NCI-H748 (cell line): ENCODE measurements around the gene KLK1.
"Not testable (repeated sequence)": the region's sequence is repeated elsewhere in the genome, so short reads cannot be mapped to it uniquely, and the experiment has no call there.

Experiments
- DNase-seq: peaks from one replicate; lab custom pipeline; 2025; ENCODE audit not compliant: unreplicated experiment; lab: John Stamatoyannopoulos, UW

Gene KLK1

GRCh38 chr19:50770164-50770563 lies 53.4 kb downstream of the KLK1 start, which contains the start of gene GPR32:
Gene GPR32, plus strand, starts transcription at chr19:50770464. Its CDS starts 137 bp downstream, at chr19:50770601.
- DNase-seq: not testable (repeated sequence)
